TTC549 (cell line): Measurements from ENCODE around the gene SECTM1.

ENCODE experiments used
- FAIRE-seq: peaks from 2 replicates; lab custom pipeline; 2012; peaks lifted over from hg19 to GRCh38; lab: Jason Lieb, UNC

The SECTM1 gene

DNA sequence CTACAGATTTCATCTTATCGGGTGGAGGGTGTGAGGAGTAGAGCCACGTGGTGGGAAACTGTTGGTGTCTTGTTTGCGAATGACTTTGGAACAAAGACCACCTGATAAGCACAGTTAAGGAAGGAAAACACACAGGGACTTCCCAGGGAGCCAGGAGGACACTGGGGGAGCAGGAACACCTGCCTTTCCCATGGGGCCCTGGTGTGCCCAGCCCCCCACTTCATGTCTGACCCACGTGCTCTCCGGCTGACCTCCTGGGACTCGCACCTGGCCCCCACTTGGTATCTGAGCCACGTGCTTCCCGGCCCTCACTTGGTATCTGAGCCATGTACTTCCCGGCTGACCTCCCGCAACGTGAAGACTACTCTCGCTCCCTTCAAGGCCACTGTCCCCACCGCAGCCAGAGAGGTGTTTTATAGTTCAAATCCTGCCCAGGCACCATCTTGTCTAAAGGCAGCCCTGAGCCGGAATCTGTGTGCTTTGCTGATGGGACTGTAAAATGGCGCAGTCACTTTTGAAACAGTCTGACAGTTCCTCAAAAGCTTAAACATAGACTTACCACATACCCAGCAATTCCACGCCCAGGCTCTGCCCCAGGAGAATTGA, 54.7 kb downstream of the SECTM1 start:
- FAIRE-seq = no peak

DNA sequence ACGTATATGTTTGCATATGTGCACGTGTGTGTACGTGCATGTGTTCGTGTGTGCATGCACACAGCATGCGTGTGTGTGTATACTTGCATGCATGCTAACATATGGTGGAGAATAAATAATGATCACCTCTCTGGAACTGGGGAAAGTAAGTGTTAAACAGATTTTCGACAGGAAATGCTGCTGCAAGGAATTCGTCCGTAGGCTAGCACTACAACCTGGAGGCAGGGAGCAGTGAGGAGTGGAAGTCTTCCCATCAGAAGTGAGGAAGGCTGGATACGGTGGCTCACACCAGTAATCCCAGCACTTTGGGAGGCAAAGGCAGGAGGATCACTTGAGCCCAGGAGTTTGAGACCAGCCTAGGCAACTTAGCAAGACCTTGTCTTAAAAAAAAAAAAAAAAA, 55.3 kb downstream of the SECTM1 start:
- FAIRE-seq = no peak

DNA sequence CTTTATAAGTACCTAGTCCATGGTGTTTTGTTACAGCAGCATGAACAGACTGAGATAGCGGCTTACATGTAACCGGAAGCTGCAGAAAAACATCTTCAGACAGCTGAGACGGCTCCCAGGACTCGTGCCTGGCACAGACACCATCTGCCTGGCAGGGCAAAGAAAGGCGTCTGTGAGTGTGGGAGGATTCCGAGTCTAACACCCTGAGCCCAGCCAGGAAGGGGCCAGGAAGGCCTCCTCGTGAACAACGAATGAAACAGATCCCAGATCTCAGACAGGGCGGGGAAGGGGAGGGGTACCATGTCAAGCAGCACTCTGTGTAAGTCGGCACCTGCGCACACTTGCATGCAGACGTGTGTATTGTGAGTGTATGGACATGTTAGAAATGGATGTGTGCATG, 55.7 kb downstream of the SECTM1 start:
- no peak for FAIRE-seq

DNA sequence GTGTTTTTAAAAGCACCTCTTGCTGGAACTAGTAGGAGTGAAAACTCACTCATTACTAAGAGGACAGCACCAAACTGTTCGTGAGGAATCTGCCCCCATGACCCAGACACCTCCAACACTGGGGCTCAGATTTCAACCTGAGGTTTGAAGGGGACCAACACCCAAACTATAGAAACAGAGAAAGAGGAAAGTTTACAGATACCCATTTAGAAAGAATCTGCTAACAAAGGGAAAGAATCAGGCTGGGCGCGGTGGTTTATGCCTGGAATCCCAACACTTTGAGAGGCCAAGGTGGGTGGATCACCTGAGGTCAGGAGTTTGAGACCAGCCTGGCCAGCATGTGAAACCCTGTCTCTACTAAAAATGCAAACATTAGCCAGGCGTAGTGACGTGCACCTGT, 56.6 kb downstream of the SECTM1 start:
- no peak for FAIRE-seq

DNA sequence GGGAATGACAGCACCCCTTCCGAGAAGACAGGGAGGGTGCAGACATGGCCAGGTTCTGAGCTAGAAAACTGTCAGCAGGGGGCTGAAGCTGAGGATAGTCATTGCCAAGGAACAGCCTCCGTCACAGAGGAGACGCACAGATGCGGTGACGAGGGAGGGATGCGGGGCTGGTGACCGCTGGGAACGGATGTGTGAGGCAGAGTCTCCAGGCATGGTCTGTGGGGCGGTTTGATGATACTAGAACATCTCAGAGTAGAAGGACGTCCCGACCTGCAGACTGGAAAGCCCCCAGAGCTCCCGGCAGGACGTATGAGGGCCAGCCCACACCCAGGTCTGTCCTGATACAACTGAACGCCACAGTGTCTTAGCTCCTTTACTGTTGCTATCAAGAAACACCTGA, 58.2 kb downstream of the SECTM1 start:
- no peak for FAIRE-seq

DNA sequence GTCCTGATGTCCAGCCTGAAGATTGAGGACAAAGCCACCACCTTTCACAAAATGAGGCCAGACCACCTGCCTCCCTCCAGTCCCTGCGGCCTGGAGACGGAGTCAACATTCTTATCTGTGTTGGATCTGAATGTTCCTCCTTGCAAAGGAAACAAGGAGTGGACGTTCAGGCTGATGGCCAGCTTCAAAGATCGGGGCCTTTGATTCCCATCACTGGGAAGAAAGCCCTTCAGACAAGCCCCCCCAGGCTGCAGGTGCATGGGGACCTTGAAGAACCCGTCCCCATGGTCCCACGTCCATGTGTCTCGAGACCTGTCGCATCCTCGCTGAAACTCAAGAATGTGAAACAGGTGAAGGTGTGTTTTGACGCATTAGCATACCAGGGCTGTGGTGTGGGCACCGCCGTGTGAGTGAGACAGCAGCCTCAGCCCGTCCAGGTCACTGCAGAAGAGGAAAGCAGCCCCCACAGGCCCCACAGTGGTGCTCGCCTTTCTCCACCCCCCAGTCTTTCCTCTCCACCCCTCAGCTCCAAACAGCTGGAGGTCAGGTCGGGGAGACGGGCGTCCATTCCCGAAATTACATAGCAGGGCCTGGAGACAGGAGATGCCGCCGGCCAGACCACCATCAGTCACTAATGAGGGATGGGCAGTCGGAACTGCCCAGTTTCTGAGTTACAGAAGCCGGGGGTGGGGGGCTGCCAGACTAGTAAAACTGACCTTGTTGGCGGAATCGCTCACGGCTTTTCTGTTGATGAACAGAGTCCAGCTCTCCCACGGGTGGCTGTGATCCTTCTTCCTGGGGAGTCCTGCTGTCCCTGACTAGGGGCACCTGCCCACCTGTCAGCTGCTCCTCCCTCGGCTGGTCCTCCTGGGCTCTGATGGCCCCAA, 59.2 kb downstream of the SECTM1 start:
- no peak for FAIRE-seq

DNA sequence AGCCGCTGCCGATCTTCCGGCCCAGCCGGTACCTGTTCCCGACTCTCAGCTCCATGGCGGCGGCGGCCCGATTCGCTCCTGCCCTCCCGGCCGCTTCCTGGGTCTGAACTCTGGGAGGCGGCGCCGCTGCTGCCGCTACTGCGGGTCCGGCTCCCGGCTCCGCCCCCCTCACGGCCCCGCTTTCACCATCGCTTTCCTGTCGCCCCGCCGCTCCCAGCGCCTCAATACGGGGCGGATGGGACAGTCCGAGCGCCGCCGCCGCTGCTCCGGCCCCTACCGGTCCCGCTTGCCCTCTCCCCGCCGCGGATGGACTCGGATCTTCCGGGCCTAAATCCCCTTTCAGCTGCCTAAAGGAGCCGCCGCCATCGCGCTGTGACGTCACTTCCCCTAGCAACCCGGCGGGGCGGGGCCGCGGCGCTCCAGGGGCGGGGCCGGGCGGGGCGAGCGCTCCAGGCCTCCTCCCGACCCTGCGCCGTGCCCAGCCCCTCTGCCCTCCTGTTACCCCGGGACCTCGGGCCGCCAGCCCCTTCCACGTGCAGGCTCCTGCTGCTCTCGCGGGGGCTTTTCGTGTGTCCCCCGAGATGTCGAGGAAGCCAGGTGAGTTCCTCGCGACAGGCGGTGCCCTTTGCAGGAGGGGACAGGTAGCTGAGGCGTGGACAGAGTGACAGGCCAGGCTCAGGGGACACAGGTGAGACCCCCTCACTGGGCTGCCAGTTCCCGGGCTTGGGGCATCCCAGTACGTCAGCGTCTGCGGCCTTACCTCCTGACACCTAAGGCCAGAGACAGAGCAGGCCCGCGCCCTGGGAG, 60.0 kb downstream of the SECTM1 start, which contains the start of gene CSNK1D:
Gene CSNK1D, minus strand, starts transcription at position 374 of the 807 bp plus-strand sequence. Its CDS starts 319 bp downstream, at position 55.
- no peak for FAIRE-seq

DNA sequence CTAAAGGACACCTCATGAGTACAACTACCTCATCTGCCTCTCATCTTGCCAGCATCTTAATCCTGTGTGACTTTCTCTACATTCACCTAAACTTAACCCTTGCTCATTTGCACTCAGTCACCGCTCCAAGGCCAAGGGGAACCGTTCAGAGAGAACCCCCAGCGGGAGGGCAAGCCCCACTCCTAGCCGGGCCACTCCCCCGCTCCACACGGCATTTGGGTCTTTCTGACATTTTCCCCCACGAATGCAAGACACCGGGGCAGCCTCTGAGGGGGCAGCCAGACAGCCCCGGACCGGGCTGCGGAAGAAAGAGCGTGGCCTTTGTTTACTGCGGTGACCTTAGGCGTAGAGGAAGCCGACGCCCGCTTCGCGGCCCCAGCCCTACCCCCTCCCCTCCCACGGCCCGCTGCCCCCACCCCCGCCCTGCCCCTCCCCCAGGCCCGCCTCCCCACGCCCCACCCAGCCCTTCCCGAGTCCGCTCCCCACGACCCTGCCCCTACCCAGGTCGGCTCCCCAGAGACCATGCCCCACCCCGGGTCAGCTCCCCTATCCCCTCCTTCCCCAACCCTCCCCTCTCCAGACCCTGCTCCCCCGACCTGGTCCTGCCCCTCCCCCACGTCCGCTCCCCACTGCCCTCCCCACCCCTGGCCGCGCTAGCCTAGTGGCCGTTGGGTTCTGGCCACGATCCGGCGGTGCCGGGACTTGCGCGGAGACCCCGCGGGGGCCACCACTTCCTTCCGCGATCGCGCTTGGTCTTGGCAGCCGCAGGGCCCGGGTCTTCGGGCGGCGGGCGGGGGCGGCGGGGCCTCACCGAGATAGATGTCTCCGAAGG, 60.9 kb downstream of the SECTM1 start:
- no peak for FAIRE-seq

DNA sequence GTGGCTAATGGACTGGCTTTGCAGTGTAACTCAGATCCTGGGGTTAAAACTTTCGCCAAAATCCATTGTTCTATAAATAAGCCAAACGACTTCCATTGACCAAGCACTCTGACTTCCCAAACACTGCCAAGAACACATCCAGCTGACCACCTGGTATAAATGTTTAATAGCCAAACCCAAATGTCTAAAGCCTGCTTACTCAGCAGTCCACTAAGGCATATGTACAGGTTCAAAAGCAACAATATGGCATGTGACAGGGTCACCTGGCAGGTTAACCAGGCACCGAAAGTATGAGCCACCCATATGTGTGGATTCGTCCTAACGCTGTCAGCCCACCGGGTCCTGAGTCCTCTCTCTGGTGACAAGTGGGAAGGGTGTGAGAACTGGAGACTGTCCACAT, 62.2 kb downstream of the SECTM1 start:
- FAIRE-seq = no peak
